SK-N-MC (cell line): ENCODE data around the gene NPTXR.

Source experiments
- EZH2 ChIP-seq: fragments of 200-600 bp; sonication (generic); IDR thresholded peaks from one replicate; pipeline ENCODE4 v1.6.1; 2017; ENCODE audit warnings: antibody characterized with exemption
- FOXP2 ChIP-seq: optimal IDR thresholded peaks from 2 replicates; pipeline ENCODE3; 2011; ENCODE audit warnings: mild to moderate bottlenecking, moderate library complexity; ENCODE audit not compliant: insufficient read depth; ENCODE audit errors: extremely low read length, control extremely low read depth
- POLR2AphosphoS5 ChIP-seq: IDR thresholded peaks from 2 replicates; pipeline ENCODE4 v1.6.1; 2012; ENCODE audit warnings: mild to moderate bottlenecking, low read depth, low read length, borderline replicate concordance

- TF ChIP-seq POLR2AphosphoS5, result no peak
- TF ChIP-seq EZH2, result no peak
- TF ChIP-seq FOXP2, result no peak
Measured at GRCh38 chr22:38841211-38841610, 2.6 kb downstream of the NPTXR start.
